ENCODE results near the gene HYI.
"Not testable (repeated sequence)": the region's sequence is repeated elsewhere in the genome, so short reads cannot be mapped to it uniquely, and the experiment has no call there.

HYI gene

DNA sequence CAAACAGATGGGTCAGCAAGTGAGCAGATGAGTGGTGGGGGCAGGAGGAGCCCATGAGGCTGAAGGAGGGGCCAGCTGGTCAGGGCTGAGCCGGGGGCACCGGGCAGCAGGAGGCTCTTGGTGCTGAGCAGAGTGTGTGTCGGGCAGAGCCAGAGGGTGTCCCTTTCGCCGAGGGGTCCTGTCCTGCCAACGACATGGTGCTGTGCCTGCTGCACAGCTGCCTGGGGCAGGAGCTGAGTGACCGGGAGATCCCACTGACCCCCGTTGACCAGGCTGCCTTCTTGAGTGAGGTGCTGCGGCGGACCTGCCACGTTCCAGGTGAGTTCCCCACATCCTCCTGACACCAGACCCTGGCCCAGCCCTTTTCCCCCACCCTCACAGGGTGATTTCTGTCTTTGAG lies 27.5 kb downstream of the HYI start:
- DNase-seq: no peak

GRCh38 chr1:43425045-43425444 lies 28.7 kb downstream of the HYI start:
- DNase-seq: no peak

GRCh38 chr1:43423672-43424550 lies 29.8 kb downstream of the HYI start:
- no peak for DNase-seq

DNA sequence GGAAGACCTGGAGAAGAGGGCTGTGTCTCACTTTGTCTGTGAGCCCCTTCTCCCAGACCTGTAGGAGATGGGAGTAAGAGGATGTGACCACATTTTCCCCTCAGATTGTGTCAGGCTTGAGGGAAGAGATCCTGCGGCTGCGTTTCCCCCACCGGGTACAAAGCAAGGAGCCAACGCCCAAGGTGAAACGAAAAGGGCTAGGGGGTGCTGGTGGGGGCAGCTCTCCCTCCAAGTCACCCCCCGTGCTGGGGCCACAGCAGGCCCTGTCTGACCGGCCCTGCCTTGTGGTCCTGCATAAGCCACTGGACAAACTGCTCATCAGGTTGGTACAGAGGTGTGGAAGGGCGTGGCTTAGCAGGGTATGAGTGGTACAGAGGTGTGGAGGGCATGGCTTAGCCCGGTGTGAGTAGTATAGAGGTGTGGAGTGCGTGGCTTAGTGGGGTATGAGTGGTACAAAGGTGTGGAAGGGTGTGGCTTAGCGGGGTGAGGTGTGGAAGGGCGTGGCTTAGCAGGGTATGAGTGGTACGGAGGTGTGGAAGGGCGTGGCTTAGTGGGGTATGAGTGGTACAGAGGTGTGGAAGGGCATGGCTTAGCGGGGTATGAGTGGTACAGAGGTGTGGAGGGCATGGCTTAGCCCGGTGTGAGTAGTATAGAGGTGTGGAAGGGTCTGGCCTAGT lies 30.6 kb downstream of the HYI start:
- no peak for DNase-seq

GRCh38 chr1:43421976-43422750 lies 31.6 kb downstream of the HYI start:
- DNase-seq: no peak

DNA sequence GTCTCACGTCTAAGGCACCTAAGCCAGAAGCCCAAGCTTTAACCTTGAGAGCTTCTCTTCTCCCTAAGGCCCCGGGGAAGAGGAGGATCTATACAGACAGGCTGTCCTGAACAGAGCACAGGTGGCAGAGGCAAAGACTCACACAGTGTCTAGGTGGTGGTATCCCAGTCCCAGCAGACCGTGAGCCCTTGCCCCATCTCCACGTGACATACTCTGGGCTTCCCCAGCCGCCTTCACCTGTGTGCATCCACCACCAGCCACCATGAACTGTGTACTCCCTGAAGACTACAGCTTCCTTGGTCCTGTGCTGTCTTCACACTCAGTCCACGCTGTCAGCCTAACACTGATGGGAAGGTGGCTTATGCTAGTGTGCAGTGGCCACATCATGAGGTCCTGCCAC lies 32.3 kb downstream of the HYI start:
- DNase-seq: no peak

DNA sequence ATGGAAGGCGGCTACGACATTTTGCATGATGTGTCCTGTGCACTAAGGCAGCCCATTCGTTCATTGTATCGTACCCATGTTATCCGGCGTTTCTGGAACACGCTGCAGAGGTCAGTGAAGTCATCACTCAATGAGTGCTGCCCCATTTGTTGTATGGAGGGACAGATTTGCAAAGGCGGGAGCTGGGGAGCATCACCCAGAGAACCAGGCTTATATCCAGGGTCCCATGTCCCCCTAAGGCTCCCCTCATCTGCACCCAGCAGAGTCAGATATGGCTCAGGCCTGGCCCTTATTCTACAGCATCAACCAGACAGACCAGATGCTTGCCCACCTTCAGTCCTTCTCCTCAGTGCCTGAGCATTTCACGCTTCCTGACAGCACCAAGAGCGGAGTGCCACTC lies 32.9 kb downstream of the HYI start:
- DNase-seq: no peak

GRCh38 chr1:43419627-43420425 lies 33.9 kb downstream of the HYI start:
- no peak for DNase-seq

DNA sequence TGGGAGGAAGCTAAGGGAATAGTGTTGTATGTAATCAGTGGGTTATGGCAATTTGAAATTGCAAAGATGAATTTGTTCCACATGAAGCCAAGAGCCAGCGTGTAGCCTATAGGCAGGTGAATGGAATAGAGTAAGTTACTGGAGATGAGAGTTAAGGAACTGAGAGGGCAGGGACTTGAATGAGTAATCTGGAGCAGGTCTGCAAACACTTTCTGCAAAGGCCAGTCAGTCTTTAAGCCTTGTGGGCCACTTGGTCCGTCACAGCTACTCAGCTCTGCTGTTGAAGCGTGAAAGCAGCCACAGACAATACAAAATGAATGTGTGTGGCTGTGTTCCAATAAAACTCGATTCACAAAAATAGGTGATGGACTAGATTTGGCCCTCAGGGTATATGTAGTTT lies 34.9 kb downstream of the HYI start:
- no peak for DNase-seq

GRCh38 chr1:43415901-43416300 lies 37.8 kb downstream of the HYI start:
- no peak for DNase-seq

- peak; percentile 57 for DNase-seq
These were observed 39.0 kb downstream of the HYI start for GRCh38 chr1:43414634-43415223.

GRCh38 chr1:43413426-43413825 lies 40.3 kb downstream of the HYI start:
- not testable (repeated sequence) for DNase-seq

GRCh38 chr1:43410571-43410970 lies 43.2 kb downstream of the HYI start:
- DNase-seq: no peak

GRCh38 chr1:43405876-43406234 lies 47.9 kb downstream of the HYI start:
- DNase-seq: no peak

GRCh38 chr1:43405219-43405875 lies 48.4 kb downstream of the HYI start:
- DNase-seq: no peak

- no peak for DNase-seq
These were observed 49.4 kb downstream of the HYI start for GRCh38 chr1:43404353-43404752.

GRCh38 chr1:43402089-43402865 lies 51.5 kb downstream of the HYI start:
- no peak for DNase-seq

Data from central memory CD4-positive, alpha-beta T cell (primary cell).